B cell (primary cell): ENCODE data around the gene CLASRP. TPM values are rescaled to one million over a fixed set of nuclear protein-coding genes. Genes with fewer than 3 reads are reported as not detected.

ENCODE experiments used
- ATAC-seq: fragments of 200-7000 bp; cut with Tn5 transposase; one replicate; pipeline ENCODE4 v1.10.0; 2021; ENCODE audit warnings: low read depth, mild to moderate bottlenecking, moderate number of reproducible peaks, moderate library complexity
- CTCF ChIA-PET: fragments of 350-600 bp; sonication (Branson Sonifier 250); formaldehyde crosslinking; loops from one replicate; lab custom pipeline; 2021; ENCODE audit warnings: antibody characterized with exemption, inconsistent platforms; lab: Charles Lee
- POLR2A ChIA-PET: fragments of 350-600 bp; sonication (Branson Sonifier 250); formaldehyde crosslinking; loops from one replicate; lab custom pipeline; 2021; ENCODE audit warnings: antibody characterized with exemption; lab: Charles Lee
- DNase-seq: peaks from one replicate; pipeline ENCODE4 v3.0.0; 2013
- H2AFZ ChIP-seq: 2 replicates; pipeline ENCODE4 v1.6.1; 2012; ENCODE audit warnings: mild to moderate bottlenecking, low read depth, low read length; ENCODE audit not compliant: insufficient read depth, poor library complexity, severe bottlenecking
- H3K27ac ChIP-seq, 2 donors: 1 replicate in 1 of 2; 2 replicates in 1 of 2; pipeline ENCODE4 v1.5.1; 2012 to 2013; ENCODE audit warnings: low read length in 2 of 2, mild to moderate bottlenecking in 2 of 2, moderate library complexity in 1 of 2
- H3K27me3 ChIP-seq, 4 experiments: fragments of 200-600 bp in 1 of 4; sonication (generic) in 1 of 4; replicated peaks in 1 of 4; 1 replicate in 2 of 4; 2 replicates in 2 of 4; pipeline versions ENCODE4 v1.6.1 to v1.7.0; 2013 to 2016; ENCODE audit warnings: low read length in 3 of 4, mild to moderate bottlenecking in 2 of 4, mixed read lengths in 1 of 4, moderate library complexity in 1 of 4; ENCODE audit not compliant: insufficient read depth in 4 of 4, control insufficient read depth in 3 of 4; ENCODE audit errors: control extremely low read depth in 1 of 4
- H3K36me3 ChIP-seq, 2 experiments: replicated peaks in 1 of 2; 1 replicate in 1 of 2; 2 replicates in 1 of 2; pipeline versions ENCODE4 v1.6.1 to v1.7.1; 2013; ENCODE audit warnings: low read length in 1 of 2; ENCODE audit not compliant: insufficient read depth in 2 of 2, control insufficient read depth in 1 of 2; ENCODE audit errors: control extremely low read depth in 1 of 2, extremely low read depth in 1 of 2
- H3K4me1 ChIP-seq, 2 donors: fragments of 200-600 bp in 1 of 2; sonication (generic) in 1 of 2; 1 replicate in 1 of 2; 2 replicates in 1 of 2; pipeline versions ENCODE4 v1.5.1 to v1.6.1; 2013 to 2017; ENCODE audit warnings: low read length in 2 of 2; ENCODE audit not compliant: control insufficient read depth in 2 of 2, insufficient read depth in 2 of 2
- H3K4me2 ChIP-seq: replicated peaks from 2 replicates; pipeline ENCODE3; 2012; ENCODE audit warnings: mild to moderate bottlenecking, low read depth, low read length; ENCODE audit not compliant: poor library complexity, severe bottlenecking
- H3K4me3 ChIP-seq, 5 experiments: fragments of 200-600 bp in 1 of 5; sonication (generic) in 1 of 5; 1 replicate in 3 of 5; 2 replicates in 2 of 5; pipeline versions ENCODE4 v1.5.1 to v1.7.0; 2011 to 2016; ENCODE audit warnings: low read length in 4 of 5, mild to moderate bottlenecking in 4 of 5, low read depth in 2 of 5, control low read depth in 1 of 5, moderate library complexity in 1 of 5; ENCODE audit not compliant: insufficient read depth in 1 of 5; ENCODE audit errors: control extremely low read depth in 1 of 5, extremely low read depth in 1 of 5
- H3K79me2 ChIP-seq: fragments of 200-600 bp; sonication (generic); one replicate; pipeline ENCODE4 v1.6.0; 2016; ENCODE audit warnings: low read length; ENCODE audit not compliant: control insufficient read depth, insufficient read depth
- H3K9ac ChIP-seq: fragments of 200-600 bp; sonication (generic); 2 replicates; pipeline ENCODE4 v1.6.1; 2017; ENCODE audit warnings: mild to moderate bottlenecking, low read length, moderate library complexity
- H3K9me3 ChIP-seq, 3 donors: one replicate each; pipeline versions ENCODE4 v1.6.1 to v1.7.1; 2013; ENCODE audit warnings: low read length in 2 of 3; ENCODE audit not compliant: control insufficient read depth in 2 of 3, insufficient read depth in 1 of 3; ENCODE audit errors: control extremely low read depth in 1 of 3
- H4K20me1 ChIP-seq: 2 replicates; pipeline ENCODE4 v1.6.0; 2012; ENCODE audit warnings: mild to moderate bottlenecking, low read length; ENCODE audit not compliant: insufficient read depth, control insufficient read depth, poor library complexity, severe bottlenecking
- H3K27ac Mint-ChIP-seq: one replicate; pipeline ENCODE4 v1.8.0; 2021; ENCODE audit warnings: mixed read lengths
- H3K27me3 Mint-ChIP-seq: one replicate; pipeline ENCODE4 v1.8.0; 2021; ENCODE audit warnings: mixed read lengths
- H3K4me1 Mint-ChIP-seq: one replicate; pipeline ENCODE4 v1.8.0; 2021; ENCODE audit warnings: mixed read lengths
- H3K4me3 Mint-ChIP-seq: one replicate; pipeline ENCODE4 v1.8.0; 2021; ENCODE audit warnings: mixed read lengths
- H3K9me3 Mint-ChIP-seq: one replicate; pipeline ENCODE4 v1.8.0; 2022; ENCODE audit warnings: mixed read lengths; ENCODE audit not compliant: insufficient read depth
- CTCF ChIP-seq: fragments of 200-600 bp; IDR thresholded peaks from one replicate; pipeline ENCODE4 v1.8.0; 2022; ENCODE audit warnings: antibody characterized with exemption, mild to moderate bottlenecking
- EZH2 ChIP-seq: IDR thresholded peaks from 2 replicates; pipeline ENCODE4 v1.6.1; 2012; ENCODE audit warnings: borderline replicate concordance, low read depth, mild to moderate bottlenecking, moderate library complexity, low read length; ENCODE audit not compliant: insufficient read depth, poor library complexity, severe bottlenecking
- WGBS: methylation state at CpG from one replicate; pipeline ENCODE4 v1.1.5; 2013; ENCODE audit warnings: missing lambda C conversion rate; ENCODE audit not compliant: insufficient coverage; 5-methylcytosine and 5-hydroxymethylcytosine counted together
- intact Hi-C: fragments of 100-400 bp; cut with micrococcal nuclease; formaldehyde crosslinking; loops from one replicate; pipeline ENCODE4 v1.10.0; 2022
- polyA plus RNA-seq: library from polyadenylated mRNA; depleted of rRNA; stranded (reverse); fragments of >200 nt; gene quantifications from 2 replicates; pipeline ENCODE4 v1.2.3, GENCODE V29; 2012
- total RNA-seq, 2 donors: library from RNA; stranded (reverse); fragments of 120-200 nt in 1 of 2; gene quantifications; 1 replicate in 1 of 2; 2 replicates in 1 of 2; pipeline versions ENCODE4 v1.2.3 to v1.2.4, GENCODE V29; 2013 to 2022

The CLASRP gene
- total and polyA plus RNA-seq, 2 donors (not counting 1 experiment from before 2014, with no cell fraction given) = 234 to 285 TPM

- TF ChIP-seq EZH2 (no peak), CTCF (no peak)
- H3K9ac ChIP-seq = no peak overlapping the region
- H3K27me3 ChIP-seq = no peaks in the 10 kb centered on the region
- no peak overlapping the region for H3K4me2 ChIP-seq
- DNase-seq = no peak
- no peaks in the 10 kb centered on the region for H3K79me2 ChIP-seq
- no peaks in the 10 kb centered on the region for H3K4me1 ChIP-seq
- H3K27me3 Mint-ChIP-seq = no peaks in the 10 kb centered on the region
- H3K27ac Mint-ChIP-seq = no peak overlapping the region
- no peak overlapping the region for H2AFZ ChIP-seq
- WGBS = 97% methylated on average over 30 of the region's 44 CpGs
- CTCF ChIA-PET = interaction anchor here (1.0 kb wide), 1 partner anchor 55 kb away, joined by 3 read pairs; no protein-coding TSS in a partner anchor
- H3K4me1 Mint-ChIP-seq = peaks cover 7% of the 10 kb centered on the region
- intact Hi-C loops = no loop called here
- no peak for ATAC-seq
- H3K9me3 ChIP-seq = no peaks in the 10 kb centered on the region
- H3K4me3 ChIP-seq = no peak overlapping the region
- no peaks in the 10 kb centered on the region for H3K9me3 Mint-ChIP-seq
- H3K27ac ChIP-seq = no peak overlapping the region
- peaks cover 0 to 40% of the 10 kb centered on the region in 2 experiments for H3K36me3 ChIP-seq
- H4K20me1 ChIP-seq = no peaks in the 10 kb centered on the region
- POLR2A ChIA-PET = no interaction called here
- no peak overlapping the region for H3K4me3 Mint-ChIP-seq
These were observed 46.3 kb upstream of the CLASRP start for GRCh38 chr19:44992336-44993163.

- H3K9me3 Mint-ChIP-seq = no peaks in the 10 kb centered on the region
- CTCF ChIA-PET = interaction anchor here (1.0 kb wide), 1 partner anchor 66 kb away, joined by 3 read pairs; no protein-coding TSS in a partner anchor
- DNase-seq (no peak), ATAC-seq (no peak)
- TF ChIP-seq EZH2 = no peak
- TF ChIP-seq CTCF = no peak
- no peaks in the 10 kb centered on the region for H3K27me3 ChIP-seq
- H3K9ac ChIP-seq = no peak overlapping the region
- H3K79me2 ChIP-seq = no peaks in the 10 kb centered on the region
- H3K4me2 ChIP-seq = no peak overlapping the region
- peaks cover 0 to 32% of the 10 kb centered on the region in 2 experiments for H3K36me3 ChIP-seq
- H3K27ac Mint-ChIP-seq = peak overlapping the region; percentile 3
- no peaks in the 10 kb centered on the region for H3K4me1 ChIP-seq
- no peaks in the 10 kb centered on the region for H3K9me3 ChIP-seq
- no peak overlapping the region for H3K27ac ChIP-seq
- WGBS = 93% methylated on average over 5 of the region's 6 CpGs
- H3K4me3 Mint-ChIP-seq = no peak overlapping the region
- peaks cover 7% of the 10 kb centered on the region for H3K4me1 Mint-ChIP-seq
- H3K27me3 Mint-ChIP-seq = no peaks in the 10 kb centered on the region
- no peak overlapping the region for H3K4me3 ChIP-seq
- POLR2A ChIA-PET = interaction anchor here (0.7 kb wide), 1 partner anchor 977 kb away, joined by 5 read pairs; no protein-coding TSS in a partner anchor
- H4K20me1 ChIP-seq = no peaks in the 10 kb centered on the region
- intact Hi-C loops = no loop called here
- no peak overlapping the region for H2AFZ ChIP-seq
These were observed 45.3 kb upstream of the CLASRP start for GRCh38 chr19:44993526-44993925.
